Sciatic nerve (tissue), 2 donors: ENCODE measurements around the gene ING3. TPM values are rescaled to one million over a fixed set of nuclear protein-coding genes. Genes with fewer than 3 reads are reported as not detected.
A peak's percentile ranks its signal among the peaks of the same experiment; 100 is the strongest.

Source experiments
- ATAC-seq: fragments of 200-7000 bp; cut with Tn5 transposase; one replicate; pipeline ENCODE4 v1.9.1; 2020; ENCODE audit warnings: mild to moderate bottlenecking, moderate library complexity
- DNase-seq: peaks from one replicate; pipeline ENCODE4 v3.0.0-alpha.2; 2020; ENCODE audit warnings: low spot score
- intact Hi-C: fragments of 100-400 bp; cut with DNase I; formaldehyde crosslinking; loops from one replicate; pipeline ENCODE4 v1.14.2; 2022
- total RNA-seq: library from RNA; stranded (reverse); fragmentation: NEBNext Ultra II Directional; extraction: Animal tissue kit (Norgen Biotek cat#: 25700); gene quantifications from one replicate; pipeline ENCODE4 v1.2.1, GENCODE V29; 2021
- donor health status: DM: no; HTN: no; CAD: no.
- donor health status: DM: no; HTN: no; CAD: no.

ING3 gene
- total RNA-seq, 1 donor from 2014 or later, result 15.1 TPM

GRCh38 chr7:121012919-121013318, 62.3 kb downstream of the ING3 start:
- DNase-seq, result no peak
- intact Hi-C loops, result no loop called here
- ATAC-seq, result no peak

- no peak for DNase-seq
- intact Hi-C loops, result no loop called here
- no peak for ATAC-seq
Observed at GRCh38 chr7:121015560-121015959, 65.0 kb downstream of the ING3 start.

- ATAC-seq, result peak; percentile 85
- intact Hi-C loops, result no loop called here
- DNase-seq, result no peak
Observed at GRCh38 chr7:121016966-121017365, 66.4 kb downstream of the ING3 start.

- no peak for DNase-seq
- intact Hi-C loops, result no loop called here
- no peak for ATAC-seq
Observed at GRCh38 chr7:121017586-121017985, 67.0 kb downstream of the ING3 start.

GRCh38 chr7:121019018-121019417, 68.4 kb downstream of the ING3 start:
- DNase-seq, result no peak
- intact Hi-C loops, result no loop called here
- peak; percentile 81 for ATAC-seq

- DNase-seq, result no peak
- peak; percentile 36 for ATAC-seq
- intact Hi-C loops, result no loop called here
Observed at GRCh38 chr7:121020249-121020988, 69.8 kb downstream of the ING3 start.

- ATAC-seq (no peak), DNase-seq (no peak)
- intact Hi-C loops, result no loop called here
Observed at GRCh38 chr7:121020989-121021969, 70.7 kb downstream of the ING3 start.

GRCh38 chr7:121023194-121023593, 72.6 kb downstream of the ING3 start:
- no peak for DNase-seq
- ATAC-seq, result no peak
- intact Hi-C loops, result no loop called here

GRCh38 chr7:121023683-121024511, 73.3 kb downstream of the ING3 start:
- ATAC-seq, result peak; percentile 87
- DNase-seq, result no peak
- intact Hi-C loops, result no loop called here

- ATAC-seq (no peak), DNase-seq (no peak)
- intact Hi-C loops, result no loop called here
Observed at GRCh38 chr7:121024611-121025010, 74.0 kb downstream of the ING3 start.

GRCh38 chr7:121026159-121026558, 75.6 kb downstream of the ING3 start:
- intact Hi-C loops, result no loop called here
- no peak for DNase-seq
- no peak for ATAC-seq

- intact Hi-C loops, result no loop called here
- DNase-seq, result no peak
- ATAC-seq, result no peak
Observed at GRCh38 chr7:121026577-121027111, 76.1 kb downstream of the ING3 start.

Other genes with a start within 250 kb of the ING3 start
- 7.6 TPM for gene TSPAN12, start 92.6 kb upstream of the ING3 start, total RNA-seq
- gene CPED1, start 37.9 kb downstream of the ING3 start, total RNA-seq, result 41.9 TPM